GM12892 (cell line): ENCODE data around the gene S100PBP.

Experiments used
- DNase-seq: peaks from one replicate; pipeline ENCODE4 v3.0.0; 2011; ENCODE audit not compliant: insufficient read length
- FAIRE-seq: peaks from 2 replicates; lab custom pipeline; 2011; peaks lifted over from hg19 to GRCh38; lab: Jason Lieb, UNC
- POLR2A ChIP-seq: IDR thresholded peaks from 2 replicates; pipeline ENCODE4 v1.6.1; 2011; ENCODE audit warnings: low read depth, low read length, control low read depth
- POLR2AphosphoS5 ChIP-seq: IDR thresholded peaks from 2 replicates; pipeline ENCODE4 v1.6.1; 2011; ENCODE audit warnings: low read depth, low read length, control low read depth
- TAF1 ChIP-seq: IDR thresholded peaks from 2 replicates; pipeline ENCODE4 v1.6.1; 2011; ENCODE audit warnings: low read depth, mild to moderate bottlenecking, control low read depth, low read length, borderline replicate concordance

S100PBP gene

DNA sequence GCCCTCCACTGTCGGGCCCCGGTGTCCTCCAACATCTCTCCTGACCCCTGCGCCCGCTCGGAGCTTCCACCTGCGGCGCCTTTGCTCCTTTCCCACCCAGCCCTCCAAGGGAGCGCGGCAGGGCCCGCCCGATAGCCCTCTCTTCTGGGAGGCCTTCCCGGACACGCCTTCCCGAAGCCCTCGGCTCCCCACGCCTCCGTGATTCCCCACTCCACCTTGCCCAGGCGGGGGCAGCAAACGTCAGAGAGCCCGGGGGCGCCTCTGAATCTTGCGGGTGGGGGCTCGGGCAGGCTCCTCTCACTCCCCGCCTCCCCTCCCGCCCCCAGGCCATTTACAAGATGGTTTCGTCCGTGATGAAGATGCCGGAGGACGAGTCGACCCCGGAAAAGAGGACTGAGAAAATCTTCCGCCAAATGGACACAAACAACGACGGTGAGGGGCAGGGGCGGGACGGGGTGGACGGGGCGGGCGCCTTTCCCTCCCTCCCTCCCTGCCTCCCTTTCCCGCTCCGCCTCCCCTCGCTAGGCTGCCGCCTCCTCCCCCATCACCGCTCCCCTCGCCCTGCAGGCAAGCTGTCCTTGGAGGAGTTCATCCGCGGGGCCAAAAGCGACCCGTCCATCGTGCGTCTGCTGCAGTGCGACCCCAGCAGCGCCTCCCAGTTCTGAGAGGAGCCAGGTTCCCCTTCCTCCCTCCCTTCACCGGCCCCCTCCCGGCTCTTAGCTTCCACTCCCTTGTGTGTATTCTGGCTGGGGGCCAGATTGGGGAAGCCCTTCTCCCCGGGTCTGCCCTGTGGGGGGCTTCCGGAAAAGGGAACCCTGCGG lies 76.0 kb downstream of the S100PBP start:
- no peak for DNase-seq
- FAIRE-seq: no peak

DNA sequence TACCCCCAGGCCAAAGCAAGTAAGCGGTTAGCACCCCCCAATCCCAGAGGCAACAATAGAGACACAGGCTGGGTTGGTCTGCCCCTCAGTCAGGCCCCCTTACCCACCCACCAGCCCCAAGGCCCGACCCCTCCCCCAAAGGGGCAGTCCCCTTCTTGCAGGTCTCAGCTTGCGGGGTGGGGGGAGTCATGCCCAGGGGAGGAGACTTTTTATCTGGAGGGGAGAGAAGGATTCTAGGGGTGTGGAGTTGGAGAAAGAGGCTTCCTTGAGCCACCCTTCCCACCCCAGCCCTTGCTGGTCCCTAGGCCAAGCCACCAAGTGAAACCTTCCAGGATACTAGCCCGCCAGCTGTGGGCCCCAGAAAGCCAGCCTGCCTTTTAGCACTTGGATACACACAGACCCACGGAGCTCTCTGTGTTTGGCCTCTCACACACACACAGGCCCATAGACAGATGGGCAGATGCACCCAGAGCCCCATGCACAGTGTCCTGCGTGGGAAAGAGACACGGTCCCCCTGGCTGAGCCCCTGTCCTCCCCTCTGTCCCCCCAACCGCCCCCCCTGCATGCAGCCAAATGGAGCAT lies 76.7 kb downstream of the S100PBP start:
- DNase-seq (no peak), FAIRE-seq (no peak)
- TF ChIP-seq TAF1: no peak
- TF ChIP-seq POLR2A: no peak
- TF ChIP-seq POLR2AphosphoS5: no peak

More for the DNA sequence above, 76.0 kb downstream of the S100PBP start:
- TF ChIP-seq POLR2A (no peak), POLR2AphosphoS5 (no peak), TAF1 (no peak)

DNA sequence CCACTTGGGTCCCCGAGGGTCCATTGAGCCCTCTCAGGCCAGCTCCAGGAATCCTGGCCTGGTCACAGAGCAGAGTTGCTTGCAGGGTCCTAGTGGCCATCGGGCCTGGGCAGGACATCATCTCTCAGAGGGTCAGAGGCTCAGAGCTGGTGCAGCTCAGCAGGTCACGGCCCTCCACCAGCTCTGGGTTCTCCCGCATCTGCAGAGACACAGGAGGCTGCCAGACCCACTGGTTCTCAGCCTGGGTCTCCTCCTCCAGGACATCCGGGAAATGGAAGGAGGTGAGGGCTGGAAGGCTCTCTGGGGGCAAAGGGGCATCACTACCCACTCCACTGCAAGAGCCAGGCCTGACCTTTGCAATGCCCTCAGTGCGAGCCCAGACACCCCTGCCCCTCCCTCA lies 77.2 kb downstream of the S100PBP start:
- FAIRE-seq: no peak

DNA sequence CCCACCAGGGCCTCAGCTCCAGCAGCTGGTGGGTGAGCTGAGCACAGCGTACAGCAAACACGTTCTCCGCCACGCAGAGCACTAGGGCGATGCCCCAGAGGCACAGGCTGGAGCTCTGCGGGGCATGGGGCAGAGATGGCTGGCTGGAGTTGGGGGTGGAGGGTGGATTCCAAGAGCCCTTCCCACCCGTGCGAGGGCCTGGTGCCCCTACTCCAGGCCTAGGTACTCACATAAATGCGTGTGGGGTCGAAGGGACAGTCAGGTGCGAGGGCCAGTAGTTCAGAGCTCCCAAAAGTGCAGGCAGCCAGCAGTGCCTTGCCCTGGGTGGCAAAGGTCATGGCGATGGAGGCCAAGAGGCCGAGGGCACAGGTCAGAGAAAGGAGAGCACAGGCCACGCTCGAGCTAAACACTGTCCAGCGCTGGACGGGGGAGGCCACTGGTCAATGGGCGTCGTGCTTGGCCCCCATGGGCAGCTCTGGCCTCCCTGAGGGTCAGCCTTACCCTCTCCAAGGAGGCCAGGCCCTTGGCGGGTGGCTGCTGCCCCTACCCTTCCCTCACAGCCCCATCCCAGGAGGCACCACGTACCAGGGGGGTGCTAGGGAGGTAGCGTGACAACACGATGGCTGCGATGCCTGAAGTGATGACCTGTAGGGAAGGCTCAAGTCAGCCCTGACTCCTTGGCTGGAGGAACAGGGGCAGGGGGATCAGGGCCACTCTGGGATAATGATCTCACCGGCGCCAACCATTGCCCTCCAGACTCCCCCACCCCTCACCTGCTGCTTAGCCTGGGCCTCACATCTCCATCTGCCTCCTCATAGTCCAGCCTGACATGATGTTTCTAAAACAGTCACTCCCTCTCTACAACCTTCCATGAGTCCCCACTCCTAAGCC lies 78.1 kb downstream of the S100PBP start:
- FAIRE-seq (no peak), DNase-seq (no peak)
- no peak for TF ChIP-seq POLR2AphosphoS5
- no peak for TF ChIP-seq POLR2A
- no peak for TF ChIP-seq TAF1

More for the DNA sequence above, 77.2 kb downstream of the S100PBP start:
- no peak for TF ChIP-seq POLR2A
- no peak for TF ChIP-seq POLR2AphosphoS5
- TF ChIP-seq TAF1: no peak
- DNase-seq: no peak

DNA sequence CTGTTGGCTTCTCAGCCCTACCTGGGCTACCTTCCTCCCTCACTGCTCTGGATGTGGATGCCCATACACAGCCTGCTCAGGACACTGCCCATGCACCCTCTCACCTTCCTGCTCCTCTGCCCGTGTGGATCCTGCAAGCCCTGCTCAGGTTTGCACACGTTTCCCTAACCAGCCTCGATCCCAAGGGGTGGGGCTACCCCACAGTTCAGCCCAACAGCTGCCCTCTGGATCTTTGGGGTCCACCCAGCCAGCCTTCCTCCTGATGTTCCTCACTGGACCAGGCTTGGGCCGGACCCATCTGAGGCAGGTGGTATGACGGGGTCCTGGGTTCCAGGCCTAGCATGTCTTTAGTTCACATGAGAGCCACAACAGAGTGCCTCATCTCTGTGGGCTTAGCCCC lies 79.0 kb downstream of the S100PBP start:
- FAIRE-seq (no peak), DNase-seq (no peak)
- TF ChIP-seq POLR2AphosphoS5 (no peak), TAF1 (no peak), POLR2A (no peak)

DNA sequence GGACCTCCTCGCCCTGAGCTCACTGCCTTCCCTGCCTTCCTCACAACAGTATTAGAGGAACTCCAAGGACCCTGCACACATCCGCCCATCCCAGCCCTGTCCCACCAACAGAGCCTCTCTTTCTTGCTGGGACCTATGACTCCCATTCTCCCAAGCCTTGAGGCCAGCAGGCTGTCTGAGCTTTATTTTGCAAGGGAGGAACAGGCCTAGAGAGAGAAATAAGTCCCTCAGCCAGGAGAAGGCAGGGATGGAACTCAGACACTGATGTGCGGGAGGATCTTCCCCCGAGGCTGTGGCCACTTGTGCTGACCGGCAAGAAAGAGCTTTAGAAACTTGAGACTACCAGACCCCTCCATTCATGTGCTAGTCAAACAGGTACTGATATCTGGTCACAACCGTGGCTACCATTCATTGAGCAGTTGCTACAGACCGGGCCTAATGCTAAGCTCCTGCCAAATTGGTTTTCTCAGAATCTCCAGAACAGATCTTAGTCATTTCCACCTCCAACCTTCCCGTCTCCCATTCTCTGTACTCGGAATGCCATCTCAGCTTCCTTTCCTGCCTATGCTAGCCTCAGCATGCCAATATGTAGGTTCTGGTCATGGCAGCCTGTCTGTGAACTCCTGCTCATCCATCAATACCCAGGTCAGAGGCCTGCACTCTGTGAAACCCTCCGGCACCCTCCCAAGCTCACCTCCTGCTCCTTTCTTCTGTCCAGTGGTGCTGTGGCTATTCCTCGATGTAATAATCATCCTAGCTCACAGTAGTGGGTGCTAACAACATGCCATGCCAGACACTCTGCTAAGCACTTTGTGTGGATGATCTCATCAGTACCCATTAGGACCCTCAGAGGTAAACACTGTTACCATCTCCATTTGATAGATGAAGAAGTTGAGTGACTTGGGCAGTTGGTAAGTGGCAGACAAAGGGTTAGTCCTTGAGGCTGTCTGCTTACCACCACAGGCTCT lies 79.9 kb downstream of the S100PBP start:
- FAIRE-seq (no peak), DNase-seq (no peak)
- TF ChIP-seq TAF1 (no peak), POLR2A (no peak), POLR2AphosphoS5 (no peak)

DNA sequence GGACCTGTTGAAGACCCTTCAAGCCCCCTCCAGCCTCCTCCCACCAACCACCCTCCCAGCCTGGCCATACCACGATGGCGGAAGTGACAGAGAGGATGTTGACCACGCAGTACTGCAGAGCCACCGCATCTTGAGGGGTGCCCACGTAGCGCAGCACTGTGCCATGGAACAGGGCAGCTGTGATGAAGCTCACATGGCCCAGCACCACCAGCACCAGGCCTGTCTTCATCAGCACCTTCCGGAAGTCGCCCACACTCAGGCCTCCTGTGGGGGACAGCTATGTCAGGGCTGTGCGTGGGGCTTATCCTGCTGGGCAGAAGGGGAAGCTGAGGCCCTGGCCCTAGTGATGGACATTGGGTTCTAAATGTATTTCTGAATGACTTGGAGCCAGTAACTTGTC lies 80.6 kb downstream of the S100PBP start:
- DNase-seq (no peak), FAIRE-seq (no peak)
- no peak for TF ChIP-seq POLR2A

DNA sequence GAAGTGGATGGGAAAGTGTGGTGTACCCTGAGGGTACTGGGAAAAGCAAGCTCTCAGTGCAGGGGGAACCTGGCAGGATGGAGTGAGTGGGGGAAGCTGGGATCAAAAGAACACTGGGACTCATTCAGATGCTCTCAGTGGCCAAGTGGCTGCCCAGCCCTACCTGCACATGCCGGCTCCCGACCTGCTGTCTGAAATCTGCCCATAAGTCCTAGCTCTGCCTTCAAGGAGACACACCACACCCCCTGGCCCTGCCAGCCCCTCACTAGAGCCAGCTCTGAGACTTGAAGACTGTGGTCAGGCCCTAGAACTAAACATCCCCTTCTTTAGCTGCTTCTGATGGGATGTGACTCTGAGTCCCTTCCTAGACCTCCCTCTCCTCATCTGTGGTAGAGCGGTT lies 81.5 kb downstream of the S100PBP start:
- TF ChIP-seq TAF1 (no peak), POLR2A (no peak), POLR2AphosphoS5 (no peak)
- FAIRE-seq: no peak
- DNase-seq: no peak

DNA sequence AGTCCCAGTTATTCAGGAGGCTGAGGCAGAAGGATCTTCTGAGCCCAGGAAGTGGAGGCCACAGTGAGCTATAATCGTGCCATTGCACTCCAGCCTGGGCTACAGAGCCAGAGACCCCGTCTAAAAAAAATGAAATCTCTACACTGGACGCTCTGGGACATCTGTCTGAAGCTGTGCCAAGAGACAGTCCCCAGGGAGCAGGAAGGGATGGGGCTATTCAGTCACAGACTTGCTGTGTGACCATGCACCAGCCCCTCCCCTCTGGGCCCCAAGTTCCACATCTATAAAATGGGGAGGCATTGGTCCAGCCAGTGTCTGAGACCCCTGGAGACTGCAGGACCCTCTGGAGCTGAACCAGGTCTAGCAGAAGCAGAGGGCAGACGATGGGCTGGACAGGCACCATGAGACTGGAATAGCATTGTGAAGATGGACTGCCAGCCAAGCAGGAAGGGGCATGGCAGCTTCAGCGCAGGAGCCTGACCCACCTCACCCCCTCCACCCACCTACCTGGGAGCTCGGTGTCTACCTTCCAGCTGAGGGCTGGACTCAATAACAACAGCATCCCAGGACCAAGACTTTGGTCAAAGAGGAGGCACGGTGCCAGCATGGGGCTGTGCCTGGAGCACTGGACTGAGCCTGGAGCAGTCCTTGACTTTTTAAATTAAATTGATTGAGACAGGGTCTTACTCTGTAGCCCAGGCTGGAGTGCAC lies 82.3 kb downstream of the S100PBP start:
- TF ChIP-seq POLR2A: no peak
- no peak for TF ChIP-seq POLR2AphosphoS5
- TF ChIP-seq TAF1: no peak
- DNase-seq: no peak
- FAIRE-seq: no peak

DNA sequence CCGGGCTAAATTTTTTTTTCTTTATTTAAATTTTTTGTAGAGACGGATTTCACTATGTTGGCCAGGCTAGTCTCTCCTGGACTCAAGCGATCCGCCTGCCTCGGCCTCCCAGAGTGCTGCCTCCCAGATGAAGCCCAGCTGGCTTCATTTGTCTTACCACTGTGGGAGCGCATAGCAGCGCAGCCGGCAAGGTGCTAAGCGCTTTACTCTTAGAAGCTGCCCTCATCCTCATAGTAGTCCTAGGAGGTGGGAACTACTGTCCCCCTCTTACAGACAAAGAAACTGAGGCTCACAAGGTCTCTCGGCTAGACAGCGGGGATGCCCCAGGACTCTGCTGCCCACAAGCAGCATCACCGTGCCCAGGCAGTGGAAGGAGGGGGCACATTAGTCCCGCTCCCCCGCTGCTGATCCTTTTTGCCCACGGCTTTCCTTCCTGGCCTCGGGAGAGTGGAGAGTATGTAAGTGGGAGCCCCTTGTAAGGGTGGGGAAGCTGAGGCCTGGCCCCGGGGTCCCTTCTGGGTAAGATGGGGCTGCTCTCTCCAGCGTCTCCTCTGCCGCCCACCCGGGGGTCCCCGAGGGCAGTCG lies 83.0 kb downstream of the S100PBP start:
- DNase-seq (no peak), FAIRE-seq (no peak)

More for the DNA sequence above, 83.0 kb downstream of the S100PBP start:
- TF ChIP-seq POLR2AphosphoS5 (no peak), TAF1 (no peak), POLR2A (no peak)
